Endothelial cell of umbilical vein (primary cell): Measurements from ENCODE around the gene KIF25. TPM values are rescaled to one million over a fixed set of nuclear protein-coding genes. Genes with fewer than 3 reads are reported as not detected.

ENCODE experiments used
- BruUV-seq: library from RNA; stranded (reverse); fragments of 400-500 nt; replicated peaks from 2 replicates; lab custom pipeline; 2021; lab: Mats Ljungman, UMichigan
- CTCF ChIA-PET: fragments of 300-600, 350-600 bp; sonication (Branson Sonifier 250); formaldehyde crosslinking; loops from one replicate; lab custom pipeline; 2021; ENCODE audit warnings: antibody characterized with exemption, inconsistent platforms; lab: Charles Lee
- POLR2A ChIA-PET: fragments of 300-600, 350-600 bp; sonication (Branson Sonifier 250); formaldehyde crosslinking; loops from one replicate; lab custom pipeline; 2021; ENCODE audit warnings: antibody characterized with exemption, inconsistent platforms; lab: Charles Lee
- DNase-seq: peaks from one replicate; pipeline ENCODE4 v3.0.0-alpha.2; 2011; ENCODE audit warnings: low read depth, low spot score
- FAIRE-seq: peaks from 2 replicates; lab custom pipeline; 2011; peaks lifted over from hg19 to GRCh38; lab: Jason Lieb, UNC
- H2AFZ ChIP-seq: 2 replicates; pipeline ENCODE4 v1.6.0; 2012; ENCODE audit warnings: low read depth, low read length, control low read depth, inconsistent platforms
- H3K27ac ChIP-seq: 2 replicates; pipeline ENCODE4 v1.5.1; 2011; ENCODE audit warnings: low read depth, mild to moderate bottlenecking, control low read depth, low read length, moderate library complexity; ENCODE audit not compliant: insufficient read depth
- H3K27me3 ChIP-seq, 2 experiments: 2 replicates each; pipeline versions ENCODE4 v1.6.0 to v1.6.1; 2011; ENCODE audit warnings: low read length in 2 of 2, mixed read lengths in 1 of 2; ENCODE audit not compliant: control insufficient read depth in 2 of 2, insufficient read depth in 2 of 2
- H3K36me3 ChIP-seq, 2 experiments: 2 replicates in 1 of 2; 3 replicates in 1 of 2; pipeline ENCODE4 v1.5.1; 2011; ENCODE audit warnings: low read length in 2 of 2, mild to moderate bottlenecking in 1 of 2, moderate library complexity in 1 of 2; ENCODE audit not compliant: control insufficient read depth in 2 of 2, insufficient read depth in 2 of 2; ENCODE audit errors: extremely low read depth in 1 of 2
- H3K4me1 ChIP-seq: 3 replicates; pipeline ENCODE4 v1.5.1; 2011; ENCODE audit warnings: mild to moderate bottlenecking, low read length; ENCODE audit not compliant: control insufficient read depth, insufficient read depth; ENCODE audit errors: extremely low read depth
- H3K4me2 ChIP-seq: 2 replicates; pipeline ENCODE4 v1.6.1; 2011; ENCODE audit warnings: low read length, control low read depth, mixed read lengths; ENCODE audit not compliant: insufficient read depth
- H3K4me3 ChIP-seq, 3 experiments: fragments of 200-600 bp in 1 of 3; sonication (generic), shearing (Covaris generic) in 1 of 3; replicated peaks in 1 of 3; 2 replicates each; pipeline ENCODE4 v1.5.1; 2011 to 2016; ENCODE audit warnings: control low read depth in 3 of 3, low read length in 3 of 3, mild to moderate bottlenecking in 2 of 3, inconsistent platforms in 1 of 3, low read depth in 1 of 3, moderate library complexity in 1 of 3; ENCODE audit not compliant: insufficient read depth in 1 of 3
- H3K79me2 ChIP-seq: 2 replicates; pipeline ENCODE4 v1.6.0; 2012; ENCODE audit warnings: low read length, inconsistent platforms; ENCODE audit not compliant: control insufficient read depth, insufficient read depth
- H3K9ac ChIP-seq: replicated peaks from 2 replicates; pipeline ENCODE3; 2011; ENCODE audit warnings: low read length, control low read depth; ENCODE audit not compliant: insufficient read depth; ENCODE audit errors: extremely low read depth
- H3K9me1 ChIP-seq: replicated peaks from 3 replicates; pipeline ENCODE4 v1.6.0; 2011; ENCODE audit warnings: mild to moderate bottlenecking, low read length; ENCODE audit not compliant: control insufficient read depth, insufficient read depth; ENCODE audit errors: extremely low read depth
- H3K9me3 ChIP-seq: replicated peaks from 2 replicates; pipeline ENCODE4 v1.5.1; 2012; ENCODE audit warnings: low read length, inconsistent platforms; ENCODE audit not compliant: control insufficient read depth, insufficient read depth
- H4K20me1 ChIP-seq: replicated peaks from 2 replicates; pipeline ENCODE3; 2011; ENCODE audit warnings: mild to moderate bottlenecking, low read length; ENCODE audit not compliant: control insufficient read depth, insufficient read depth; ENCODE audit errors: extremely low read depth
- EZH2 ChIP-seq: IDR thresholded peaks from 2 replicates; pipeline ENCODE4 v1.6.1; 2012; ENCODE audit warnings: borderline replicate concordance, low read depth, mild to moderate bottlenecking, moderate library complexity, low read length, inconsistent platforms; ENCODE audit not compliant: severe bottlenecking
- GATA2 ChIP-seq: IDR thresholded peaks from 2 replicates; pipeline ENCODE4 v1.7.0; 2011; ENCODE audit warnings: low read depth, mild to moderate bottlenecking, moderate library complexity, mixed read lengths, low read length; ENCODE audit not compliant: insufficient read length, insufficient read depth
- JUN ChIP-seq: IDR thresholded peaks from 2 replicates; pipeline ENCODE4 v1.6.1; 2011; ENCODE audit warnings: borderline replicate concordance, low read depth; ENCODE audit not compliant: insufficient read length, insufficient read depth
- MYC ChIP-seq: IDR thresholded peaks from one replicate; pipeline ENCODE4 v1.6.1; 2011; ENCODE audit warnings: mild to moderate bottlenecking, low read depth, low read length
- POLR2A ChIP-seq: IDR thresholded peaks from 2 replicates; pipeline ENCODE4 v1.6.1; 2012; ENCODE audit warnings: low read depth, mild to moderate bottlenecking, control low read depth, low read length
- POLR2AphosphoS5 ChIP-seq: IDR thresholded peaks from 2 replicates; pipeline ENCODE4 v1.6.1; 2012; ENCODE audit warnings: low read depth, mild to moderate bottlenecking, control low read depth, low read length, moderate library complexity; ENCODE audit not compliant: insufficient read depth
- dilution Hi-C: fragments of 300-500 bp; cut with MboI; formaldehyde crosslinking; loops from one replicate; pipeline ENCODE4 v1.15.0; 2019; ENCODE audit warnings: low sequenced_read_pairs; ENCODE audit not compliant: extremely low pct_ligation_motif_present
- intact Hi-C: fragments of 100-400 bp; cut with micrococcal nuclease; formaldehyde crosslinking; loops from one replicate; pipeline ENCODE4 v1.10.0; 2022
- polyA plus RNA-seq, 4 experiments: library from polyadenylated mRNA; depleted of rRNA in 3 of 4; stranded (reverse) in 3 of 4; unstranded in 1 of 4; fragments of >200 nt; gene quantifications; 2 replicates each; pipeline versions ENCODE4 v1.2.1 to v1.2.3, GENCODE V29; 2011 to 2012; ENCODE audit warnings: missing spikeins in 1 of 4
- total RNA-seq: library from RNA; stranded (reverse); gene quantifications from 2 replicates; pipeline ENCODE4 v1.2.3, GENCODE V29; 2021
- TF ChIP-seq, protein P1 (sequence below), 2 donors: IDR thresholded peaks; 1 replicate in 1 of 2; 2 replicates in 1 of 2; pipeline ENCODE4 v1.5.1; 2011; ENCODE audit warnings: low read length in 2 of 2, mild to moderate bottlenecking in 2 of 2, moderate library complexity in 2 of 2, control low read depth in 1 of 2, inconsistent platforms in 1 of 2, low read depth in 1 of 2; ENCODE audit not compliant: insufficient read depth in 1 of 2; ENCODE audit errors: extremely low read depth in 1 of 2

The KIF25 gene
- total and polyA plus RNA-seq, 2 donors (not counting 3 experiments of a cell fraction or from before 2014, with no cell fraction given), result not detected

DNA sequence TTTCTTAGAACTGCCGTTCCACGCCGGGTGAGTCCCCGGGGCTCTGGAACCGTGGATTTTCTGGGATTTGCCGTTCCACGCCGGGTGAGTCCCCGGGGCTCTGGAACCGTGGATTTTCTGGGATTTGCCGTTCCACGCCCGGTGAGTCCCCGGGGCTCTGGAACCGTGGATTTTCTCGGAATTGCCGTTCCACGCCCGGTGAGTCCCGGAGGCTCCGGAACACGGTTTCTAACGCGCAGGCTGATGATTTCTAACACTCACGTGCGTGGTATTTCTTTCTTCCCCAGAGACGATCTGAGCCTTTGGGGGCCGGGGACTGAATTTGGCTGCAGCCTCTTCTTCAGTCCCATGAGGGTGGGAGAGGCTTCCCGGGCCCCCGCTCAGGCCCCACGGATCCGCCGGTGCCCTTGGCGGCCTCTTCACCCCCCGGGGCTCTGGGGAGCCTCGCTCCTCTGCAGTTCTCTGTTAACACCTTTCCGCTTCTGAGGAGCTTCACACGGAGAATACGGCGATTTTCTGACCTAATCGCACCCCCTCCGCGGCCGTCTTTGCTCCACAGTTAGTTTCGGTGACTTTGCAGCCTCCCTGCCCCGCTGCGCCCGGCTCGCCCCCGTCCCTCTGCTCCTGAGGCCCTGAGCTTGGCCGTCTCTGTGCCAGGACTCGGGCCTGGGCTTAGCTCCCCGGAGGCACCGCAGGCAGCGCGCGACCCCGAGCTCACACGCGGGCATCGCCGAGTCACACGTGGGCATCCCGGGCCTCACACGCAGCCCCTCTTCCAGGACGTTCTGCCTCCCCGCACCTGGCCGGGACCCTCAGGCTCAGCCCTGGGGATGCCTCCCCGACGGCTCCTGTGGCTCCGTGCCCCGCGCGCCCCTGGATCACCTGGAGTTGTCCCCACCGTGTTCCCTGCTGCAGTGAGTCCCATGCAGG, 7.2 kb upstream of the KIF25 start:
- H3K9ac ChIP-seq, result no peak overlapping the region
- dilution Hi-C loops, result no loop called here
- no peak overlapping the region for H2AFZ ChIP-seq
- H3K27ac ChIP-seq, result no peak overlapping the region
- no peak for DNase-seq
- TF ChIP-seq POLR2A, result no peak
- no peak for TF ChIP-seq JUN
- no peak for TF ChIP-seq EZH2
- no peak for TF ChIP-seq GATA2
- no peak for TF ChIP-seq POLR2AphosphoS5
- TF ChIP-seq, protein P1, sequence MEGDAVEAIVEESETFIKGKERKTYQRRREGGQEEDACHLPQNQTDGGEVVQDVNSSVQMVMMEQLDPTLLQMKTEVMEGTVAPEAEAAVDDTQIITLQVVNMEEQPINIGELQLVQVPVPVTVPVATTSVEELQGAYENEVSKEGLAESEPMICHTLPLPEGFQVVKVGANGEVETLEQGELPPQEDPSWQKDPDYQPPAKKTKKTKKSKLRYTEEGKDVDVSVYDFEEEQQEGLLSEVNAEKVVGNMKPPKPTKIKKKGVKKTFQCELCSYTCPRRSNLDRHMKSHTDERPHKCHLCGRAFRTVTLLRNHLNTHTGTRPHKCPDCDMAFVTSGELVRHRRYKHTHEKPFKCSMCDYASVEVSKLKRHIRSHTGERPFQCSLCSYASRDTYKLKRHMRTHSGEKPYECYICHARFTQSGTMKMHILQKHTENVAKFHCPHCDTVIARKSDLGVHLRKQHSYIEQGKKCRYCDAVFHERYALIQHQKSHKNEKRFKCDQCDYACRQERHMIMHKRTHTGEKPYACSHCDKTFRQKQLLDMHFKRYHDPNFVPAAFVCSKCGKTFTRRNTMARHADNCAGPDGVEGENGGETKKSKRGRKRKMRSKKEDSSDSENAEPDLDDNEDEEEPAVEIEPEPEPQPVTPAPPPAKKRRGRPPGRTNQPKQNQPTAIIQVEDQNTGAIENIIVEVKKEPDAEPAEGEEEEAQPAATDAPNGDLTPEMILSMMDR (IDR thresholded peaks at IDR 0.05; ENCODE audit: extremely low read depth in 1 of 2, insufficient read depth in 1 of 2, low read depth in 1 of 2, low read length in 2 of 2), result no peak
- TF ChIP-seq MYC, result no peak
- H3K4me1 ChIP-seq, result peaks cover 13% of the 10 kb centered on the region
- no peak overlapping the region for H3K4me3 ChIP-seq
- no peaks in the 10 kb centered on the region for H3K79me2 ChIP-seq
- no peaks in the 10 kb centered on the region for H3K9me1 ChIP-seq
- ChIA-PET POLR2A (no interaction called here), CTCF (interaction anchor here (1.3 kb wide), 1 partner anchor 10 kb away, joined by 3 read pairs; no protein-coding TSS in a partner anchor)
- no peaks in the 10 kb centered on the region for H3K36me3 ChIP-seq
- BruUV-seq, result no TSS peak
- H3K9me3 ChIP-seq, result no peaks in the 10 kb centered on the region
- FAIRE-seq, result no peak
- intact Hi-C loops, result loop anchor here (5.0 kb wide), 1 partner anchor 47 kb away; no protein-coding TSS in a partner anchor
- H4K20me1 ChIP-seq, result no peaks in the 10 kb centered on the region
- H3K27me3 ChIP-seq, result no peaks in the 10 kb centered on the region
- H3K4me2 ChIP-seq, result no peak overlapping the region
